Right atrium auricular region (tissue), 2 donors: ENCODE data around the gene KRT17. TPM values are rescaled to one million over a fixed set of nuclear protein-coding genes. Genes with fewer than 3 reads are reported as not detected.

Experiments
- DNase-seq: peaks from one replicate; pipeline ENCODE4 v3.0.0-alpha.2; 2019; ENCODE audit warnings: low spot score
- H3K27ac ChIP-seq, 2 donors: fragments of 200-600 bp; sonication (generic); 1 replicate in 1 of 2; 2 replicates in 1 of 2; pipeline ENCODE4 v1.5.1; 2016 to 2019
- H3K27me3 ChIP-seq, 2 donors: fragments of 200-600 bp; sonication (generic); one replicate each; pipeline versions ENCODE4 v1.5.1 to v1.6.0; 2017 to 2019
- H3K36me3 ChIP-seq: fragments of 200-600 bp; sonication (generic); one replicate; pipeline ENCODE4 v1.5.1; 2016
- H3K4me1 ChIP-seq, 2 donors: fragments of 200-600 bp; sonication (generic); one replicate each; pipeline versions ENCODE4 v1.5.1 to v1.6.0; 2017 to 2019
- H3K4me3 ChIP-seq, 2 donors: fragments of 200-600 bp; sonication (generic); 1 replicate in 1 of 2; 2 replicates in 1 of 2; pipeline ENCODE4 v1.5.1; 2017 to 2019; ENCODE audit warnings: mild to moderate bottlenecking in 1 of 2, moderate library complexity in 1 of 2
- H3K9me3 ChIP-seq, 2 donors: fragments of 200-600 bp; sonication (generic); one replicate each; pipeline ENCODE4 v1.5.1; 2019
- total RNA-seq, 2 donors: library from RNA; depleted of rRNA; stranded (reverse); fragments of >200 nt; gene quantifications; one replicate each; pipeline ENCODE4 v1.1.0, GENCODE V29; 2016
- TF ChIP-seq, protein P1 (sequence below), 2 donors: fragments of 200-600 bp; sonication (generic); IDR thresholded peaks; one replicate each; pipeline ENCODE4 v1.5.1; 2019; ENCODE audit warnings: antibody characterized with exemption in 2 of 2

The KRT17 gene
- total RNA-seq, 2 donors from 2014 or later, result not detected

DNA sequence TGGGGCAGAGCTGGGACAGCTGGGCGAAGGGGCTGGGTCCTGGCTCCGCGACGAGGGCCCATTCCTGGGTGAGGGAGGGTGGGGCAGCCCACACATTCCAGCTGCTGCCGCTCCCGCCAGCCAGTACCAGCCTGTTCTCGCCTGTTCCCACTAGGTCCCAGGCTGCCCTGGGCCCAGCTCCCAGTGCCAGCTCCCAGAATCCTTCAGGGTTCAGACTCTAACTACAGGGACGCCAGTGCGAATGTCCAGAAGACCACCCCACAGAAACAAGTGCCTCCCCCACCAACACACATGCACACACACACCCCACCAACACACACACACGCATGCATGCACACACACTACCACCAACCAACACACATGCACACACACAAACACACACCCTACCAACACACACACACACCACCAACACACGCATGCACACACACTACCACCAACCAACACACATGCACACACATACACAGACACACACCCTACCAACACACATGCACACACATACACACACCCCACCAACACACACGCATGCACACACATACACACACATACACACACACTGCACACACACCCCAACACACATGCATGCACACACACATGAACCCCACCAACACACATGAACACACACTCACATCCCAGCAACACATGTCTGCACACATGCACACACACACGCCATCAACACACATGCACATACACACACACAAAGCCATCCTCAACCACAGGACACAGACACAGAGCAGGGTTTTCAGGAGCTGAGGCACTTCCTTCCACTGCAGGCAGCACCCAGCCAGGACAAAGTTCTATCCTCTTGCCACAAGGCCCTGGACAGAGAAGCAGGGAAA lies 27.5 kb upstream of the KRT17 start:
- H3K27ac ChIP-seq, result no peak overlapping the region
- DNase-seq, result no peak
- TF ChIP-seq, protein P1, sequence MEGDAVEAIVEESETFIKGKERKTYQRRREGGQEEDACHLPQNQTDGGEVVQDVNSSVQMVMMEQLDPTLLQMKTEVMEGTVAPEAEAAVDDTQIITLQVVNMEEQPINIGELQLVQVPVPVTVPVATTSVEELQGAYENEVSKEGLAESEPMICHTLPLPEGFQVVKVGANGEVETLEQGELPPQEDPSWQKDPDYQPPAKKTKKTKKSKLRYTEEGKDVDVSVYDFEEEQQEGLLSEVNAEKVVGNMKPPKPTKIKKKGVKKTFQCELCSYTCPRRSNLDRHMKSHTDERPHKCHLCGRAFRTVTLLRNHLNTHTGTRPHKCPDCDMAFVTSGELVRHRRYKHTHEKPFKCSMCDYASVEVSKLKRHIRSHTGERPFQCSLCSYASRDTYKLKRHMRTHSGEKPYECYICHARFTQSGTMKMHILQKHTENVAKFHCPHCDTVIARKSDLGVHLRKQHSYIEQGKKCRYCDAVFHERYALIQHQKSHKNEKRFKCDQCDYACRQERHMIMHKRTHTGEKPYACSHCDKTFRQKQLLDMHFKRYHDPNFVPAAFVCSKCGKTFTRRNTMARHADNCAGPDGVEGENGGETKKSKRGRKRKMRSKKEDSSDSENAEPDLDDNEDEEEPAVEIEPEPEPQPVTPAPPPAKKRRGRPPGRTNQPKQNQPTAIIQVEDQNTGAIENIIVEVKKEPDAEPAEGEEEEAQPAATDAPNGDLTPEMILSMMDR (IDR thresholded peaks at IDR 0.05), result no peak
- peaks cover 0 to 14% of the 10 kb centered on the region in 2 donors for H3K4me1 ChIP-seq
- no peaks in the 10 kb centered on the region for H3K27me3 ChIP-seq
- no peak overlapping the region for H3K4me3 ChIP-seq
- no peaks in the 10 kb centered on the region for H3K36me3 ChIP-seq
- H3K9me3 ChIP-seq, result no peaks in the 10 kb centered on the region

DNA sequence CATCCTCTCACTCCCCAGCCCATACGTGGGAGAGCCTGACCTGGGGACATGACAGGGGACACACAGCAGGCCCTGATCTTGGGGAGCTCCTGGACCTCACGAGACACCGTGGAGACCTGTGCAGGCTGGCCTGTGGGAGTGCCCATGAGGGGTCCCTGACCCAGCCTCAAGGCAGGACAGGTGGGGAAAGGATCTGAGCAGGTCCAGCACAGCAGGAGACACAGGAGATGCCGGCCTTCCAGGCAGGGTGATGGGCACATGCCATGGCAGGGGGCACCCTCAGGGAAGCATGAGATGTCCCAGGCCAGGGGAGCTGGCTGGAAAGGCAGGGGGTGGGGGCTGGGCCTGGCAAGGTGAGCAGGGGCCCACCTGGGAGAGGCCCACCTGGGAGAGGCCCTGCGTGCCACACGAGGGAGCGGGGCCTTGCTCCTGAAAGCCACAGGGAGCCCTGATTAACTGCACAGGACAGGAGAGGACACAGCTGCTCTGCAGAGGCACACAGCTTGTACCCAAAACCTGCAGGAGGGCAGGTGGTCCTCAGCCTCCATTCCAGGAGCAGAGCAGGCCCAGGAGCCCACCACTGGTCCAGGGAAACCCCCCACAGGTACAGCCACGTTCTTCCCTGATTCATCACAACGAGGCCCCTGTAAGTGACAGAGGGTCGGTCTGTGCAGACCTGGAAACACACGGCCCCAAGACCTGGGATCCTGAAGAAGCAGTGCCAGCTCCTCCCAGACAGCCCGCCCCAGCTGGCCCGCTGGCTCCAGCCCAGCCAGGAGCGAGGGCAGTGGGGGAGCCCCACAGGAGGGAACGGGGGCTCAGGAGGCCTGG lies 26.6 kb upstream of the KRT17 start:
- Histone ChIP-seq H3K36me3 (no peaks in the 10 kb centered on the region), H3K27me3 (no peaks in the 10 kb centered on the region), H3K4me1 (peaks cover 0 to 14% of the 10 kb centered on the region in 2 donors), H3K4me3 (no peak overlapping the region), H3K9me3 (no peaks in the 10 kb centered on the region), H3K27ac (no peak overlapping the region)
- DNase-seq, result no peak
- TF ChIP-seq, protein P1 (IDR thresholded peaks at IDR 0.05), result no peak

DNA sequence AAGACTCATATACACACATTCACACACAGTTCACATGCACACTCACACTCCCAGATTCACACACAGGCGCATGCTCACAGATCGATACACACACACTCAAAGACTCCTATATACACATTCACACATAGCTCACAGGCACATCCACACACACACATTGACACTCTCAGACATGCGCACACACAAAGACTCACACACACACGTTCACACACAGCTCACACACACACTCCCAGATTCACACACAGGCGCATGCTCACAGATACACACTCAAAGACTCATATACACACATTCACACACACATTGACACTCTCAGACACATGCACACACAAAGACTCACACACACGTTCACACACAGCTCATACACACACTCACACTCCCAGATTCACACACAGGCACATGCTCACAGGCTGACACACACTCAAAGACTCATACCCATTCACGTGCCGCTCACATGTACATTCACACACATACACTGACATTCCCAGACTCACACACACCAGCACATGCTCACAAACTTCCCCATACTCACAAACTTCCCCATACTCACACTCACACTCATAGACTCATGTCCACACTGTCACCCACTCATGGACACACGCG lies 25.6 kb upstream of the KRT17 start:
- Histone ChIP-seq H3K4me3 (no peak overlapping the region), H3K27me3 (no peaks in the 10 kb centered on the region), H3K27ac (no peak overlapping the region), H3K4me1 (peaks cover 0 to 18% of the 10 kb centered on the region in 2 donors), H3K36me3 (no peaks in the 10 kb centered on the region), H3K9me3 (no peaks in the 10 kb centered on the region)
- TF ChIP-seq, protein P1 (IDR thresholded peaks at IDR 0.05), result no peak
- no peak for DNase-seq

DNA sequence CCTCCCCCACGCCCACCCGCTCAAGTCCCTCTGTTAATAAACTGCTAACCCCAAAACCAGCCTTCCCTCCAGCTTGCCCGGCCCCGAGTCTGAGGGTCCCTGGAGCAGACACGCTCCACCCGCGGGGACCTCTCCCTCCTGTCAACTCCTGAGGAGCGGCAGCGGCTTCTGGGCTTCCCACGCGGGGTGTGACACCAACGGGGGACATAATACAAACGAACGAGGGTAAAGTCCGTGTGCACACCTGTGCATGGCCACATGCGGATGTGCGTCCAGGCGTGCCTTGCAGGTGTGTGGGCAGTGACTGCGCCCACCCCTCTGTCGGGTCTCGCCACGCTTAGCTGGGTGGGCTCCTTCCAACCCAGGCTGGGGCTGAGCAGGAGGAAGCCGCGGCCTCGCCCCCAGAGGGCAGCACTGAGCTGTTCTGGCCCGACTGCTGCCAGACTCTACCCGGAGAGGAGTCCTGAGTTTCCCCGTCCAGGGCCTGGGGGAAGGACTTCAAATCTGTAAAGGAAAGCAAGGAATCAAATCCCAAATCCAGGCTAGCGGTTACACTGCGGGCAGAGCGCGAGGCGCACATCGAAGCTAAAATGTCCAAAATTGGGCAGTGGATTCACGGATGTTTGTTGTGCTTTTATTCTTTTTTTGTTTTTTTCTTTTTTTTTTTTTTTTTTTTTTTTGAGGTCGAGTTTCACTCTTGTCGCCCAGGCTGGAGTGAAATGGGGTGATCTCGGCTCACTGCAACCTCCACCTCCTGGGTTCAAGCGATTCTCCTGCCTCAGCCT lies 24.2 kb upstream of the KRT17 start:
- H3K27ac ChIP-seq, result peak overlapping the region in 1 of 2 donors; percentile 9
- peak; percentile 86 for DNase-seq
- H3K27me3 ChIP-seq, result no peaks in the 10 kb centered on the region
- H3K4me1 ChIP-seq, result peaks cover 0 to 18% of the 10 kb centered on the region in 2 donors
- H3K4me3 ChIP-seq, result peak overlapping the region; percentile 20 to 42
- TF ChIP-seq, protein P1 (IDR thresholded peaks at IDR 0.05), result peak; percentile 88 to 91
- H3K9me3 ChIP-seq, result no peaks in the 10 kb centered on the region
- H3K36me3 ChIP-seq, result no peaks in the 10 kb centered on the region

DNA sequence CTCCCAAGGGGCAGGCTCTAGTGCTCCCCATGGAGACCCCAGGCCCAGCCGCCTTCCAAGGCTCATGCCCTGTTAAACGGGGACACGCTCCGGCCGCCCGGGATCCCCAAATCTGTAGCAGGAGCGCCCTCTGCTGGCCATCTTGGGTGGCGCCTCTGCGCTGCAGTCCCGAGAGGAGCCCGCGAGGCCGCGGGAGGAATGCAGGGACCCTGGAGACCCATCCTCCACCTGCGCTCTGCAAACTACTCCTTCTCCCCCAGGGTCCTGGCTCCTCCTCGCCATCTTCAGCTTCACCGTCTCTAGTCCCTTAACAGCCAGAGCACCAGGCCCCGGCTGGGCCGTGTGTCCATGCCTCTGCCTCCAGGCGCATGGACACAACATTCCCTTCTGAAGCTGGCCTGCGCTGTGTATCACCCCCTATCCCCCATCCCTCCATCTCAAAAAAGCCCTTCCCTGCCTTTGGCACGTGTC lies 23.6 kb upstream of the KRT17 start:
- peak overlapping the region in 1 of 2 donors; percentile 9 for H3K27ac ChIP-seq
- H3K4me1 ChIP-seq, result peaks cover 0 to 18% of the 10 kb centered on the region in 2 donors
- TF ChIP-seq, protein P1 (IDR thresholded peaks at IDR 0.05), result peak; percentile 72 to 94
- H3K27me3 ChIP-seq, result no peaks in the 10 kb centered on the region
- no peaks in the 10 kb centered on the region for H3K9me3 ChIP-seq
- DNase-seq, result peak; percentile 88
- H3K36me3 ChIP-seq, result no peaks in the 10 kb centered on the region
- H3K4me3 ChIP-seq, result peak overlapping the region; percentile 20 to 42
